T-cell (primary cell): Measurements from ENCODE around the gene KRT16. TPM values are rescaled to one million over a fixed set of nuclear protein-coding genes. Genes with fewer than 3 reads are reported as not detected.
"Not testable (repeated sequence)": the region's sequence is repeated elsewhere in the genome, so short reads cannot be mapped to it uniquely, and the experiment has no call there.

Source experiments
- ATAC-seq, 4 experiments: fragments of 200-7000 bp in 3 of 4; fragments of 150-1000 bp in 1 of 4; cut with Tn5 transposase; replicated peaks in 1 of 4; 1 replicate in 3 of 4; 2 replicates in 1 of 4; pipeline ENCODE4 v1.10.0; 2021; ENCODE audit warnings: moderate library complexity in 3 of 4, mild to moderate bottlenecking in 2 of 4, moderate number of reproducible peaks in 1 of 4
- CTCF ChIA-PET, 2 donors: fragments of 300-600 bp; sonication (Branson Sonifier 250); formaldehyde crosslinking; loops; one replicate each; lab custom pipeline; 2022; ENCODE audit warnings: antibody characterized with exemption in 2 of 2; lab: Charles Lee
- POLR2A ChIA-PET, 2 donors: fragments of 300-600 bp; sonication (Branson Sonifier 250); formaldehyde crosslinking; loops; one replicate each; lab custom pipeline; 2022; ENCODE audit warnings: antibody characterized with exemption in 2 of 2; lab: Charles Lee
- DNase-seq, 35 experiments: peaks; one replicate each; pipeline versions ENCODE4 v3.0.0 to v3.0.0-alpha.2; 2013 to 2023
- H3K27ac ChIP-seq: one replicate; pipeline ENCODE4 v1.5.1; 2013; ENCODE audit warnings: low read length
- H3K27me3 ChIP-seq, 2 experiments: replicated peaks in 1 of 2; 1 replicate in 1 of 2; 2 replicates in 1 of 2; pipeline versions ENCODE4 v1.6.1 to v1.7.0; 2013; ENCODE audit warnings: low read length in 1 of 2, mixed read lengths in 1 of 2; ENCODE audit not compliant: control insufficient read depth in 2 of 2, insufficient read depth in 2 of 2; ENCODE audit errors: extremely low read depth in 1 of 2
- H3K36me3 ChIP-seq, 2 donors: 1 replicate in 1 of 2; 2 replicates in 1 of 2; pipeline versions ENCODE4 v1.6.1 to v1.7.0; 2013; ENCODE audit warnings: low read length in 1 of 2; ENCODE audit not compliant: control insufficient read depth in 2 of 2, insufficient read depth in 1 of 2; ENCODE audit errors: extremely low read depth in 1 of 2
- H3K4me1 ChIP-seq, 2 experiments: 1 replicate in 1 of 2; 2 replicates in 1 of 2; pipeline versions ENCODE4 v1.6.1 to v1.7.0; 2013; ENCODE audit warnings: low read length in 2 of 2, mixed read lengths in 1 of 2; ENCODE audit not compliant: insufficient read depth in 2 of 2, control insufficient read depth in 1 of 2; ENCODE audit errors: extremely low read depth in 1 of 2
- H3K4me3 ChIP-seq, 2 donors: 1 replicate in 1 of 2; 2 replicates in 1 of 2; pipeline versions ENCODE4 v1.5.1 to v1.7.0; 2013; ENCODE audit warnings: mild to moderate bottlenecking in 2 of 2, low read length in 1 of 2, moderate library complexity in 1 of 2; ENCODE audit not compliant: control insufficient read depth in 1 of 2; ENCODE audit errors: extremely low read depth in 1 of 2
- H3K9me3 ChIP-seq: 2 replicates; pipeline ENCODE4 v1.7.0; 2013
- H3K27ac Mint-ChIP-seq, 2 donors: one replicate each; pipeline ENCODE4 v1.8.0; 2020 to 2021; ENCODE audit warnings: mild to moderate bottlenecking in 2 of 2, mixed read lengths in 2 of 2
- H3K27me3 Mint-ChIP-seq, 2 donors: one replicate each; pipeline ENCODE4 v1.8.0; 2021 to 2022; ENCODE audit warnings: mixed read lengths in 2 of 2
- H3K36me3 Mint-ChIP-seq: one replicate; pipeline ENCODE4 v1.8.0; 2021; ENCODE audit warnings: mixed read lengths
- H3K4me1 Mint-ChIP-seq, 3 donors: one replicate each; pipeline ENCODE4 v1.8.0; 2020 to 2022; ENCODE audit warnings: mixed read lengths in 3 of 3, mild to moderate bottlenecking in 1 of 3
- H3K4me3 Mint-ChIP-seq, 3 donors: one replicate each; pipeline ENCODE4 v1.8.0; 2020 to 2022; ENCODE audit warnings: mild to moderate bottlenecking in 3 of 3, mixed read lengths in 3 of 3, moderate library complexity in 3 of 3
- H3K9me3 Mint-ChIP-seq, 3 donors: one replicate each; pipeline ENCODE4 v1.8.0; 2020 to 2022; ENCODE audit warnings: mixed read lengths in 3 of 3
- WGBS: methylation state at CpG from one replicate; pipeline ENCODE4 v1.1.5; 2013; ENCODE audit warnings: missing lambda C conversion rate; ENCODE audit not compliant: insufficient coverage; 5-methylcytosine and 5-hydroxymethylcytosine counted together
- total RNA-seq, 35 experiments: library from RNA in 6 of 35; stranded (reverse) in 6 of 35; fragments of 120-200 nt in 1 of 35; gene quantifications; one replicate each; pipeline versions ENCODE4 v1.2.1 to v1.2.4 and lab custom pipeline; 2013 to 2026

KRT16 gene
- total RNA-seq, 5 donors from 2014 or later (not counting 1 experiment from before 2014, with no cell fraction given), result not detected

DNA sequence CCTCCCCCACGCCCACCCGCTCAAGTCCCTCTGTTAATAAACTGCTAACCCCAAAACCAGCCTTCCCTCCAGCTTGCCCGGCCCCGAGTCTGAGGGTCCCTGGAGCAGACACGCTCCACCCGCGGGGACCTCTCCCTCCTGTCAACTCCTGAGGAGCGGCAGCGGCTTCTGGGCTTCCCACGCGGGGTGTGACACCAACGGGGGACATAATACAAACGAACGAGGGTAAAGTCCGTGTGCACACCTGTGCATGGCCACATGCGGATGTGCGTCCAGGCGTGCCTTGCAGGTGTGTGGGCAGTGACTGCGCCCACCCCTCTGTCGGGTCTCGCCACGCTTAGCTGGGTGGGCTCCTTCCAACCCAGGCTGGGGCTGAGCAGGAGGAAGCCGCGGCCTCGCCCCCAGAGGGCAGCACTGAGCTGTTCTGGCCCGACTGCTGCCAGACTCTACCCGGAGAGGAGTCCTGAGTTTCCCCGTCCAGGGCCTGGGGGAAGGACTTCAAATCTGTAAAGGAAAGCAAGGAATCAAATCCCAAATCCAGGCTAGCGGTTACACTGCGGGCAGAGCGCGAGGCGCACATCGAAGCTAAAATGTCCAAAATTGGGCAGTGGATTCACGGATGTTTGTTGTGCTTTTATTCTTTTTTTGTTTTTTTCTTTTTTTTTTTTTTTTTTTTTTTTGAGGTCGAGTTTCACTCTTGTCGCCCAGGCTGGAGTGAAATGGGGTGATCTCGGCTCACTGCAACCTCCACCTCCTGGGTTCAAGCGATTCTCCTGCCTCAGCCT is 36.0 kb upstream of the KRT16 start:
- CTCF ChIA-PET, result interaction anchor here (0.5 to 4.2 kb wide), 43 partner anchors 9 to 1355 kb away, joined by 3 to 103 read pairs (median 4); no protein-coding TSS in a partner anchor
- H3K9me3 ChIP-seq, result no peaks in the 10 kb centered on the region
- Mint-ChIP-seq H3K9me3 (no peaks in the 10 kb centered on the region), H3K36me3 (no peaks in the 10 kb centered on the region), H3K27ac (peak overlapping the region in 1 of 2 donors; percentile 49), H3K4me1 (peaks cover 9 to 10% (median 9%) of the 10 kb centered on the region in 3 donors), H3K4me3 (peak overlapping the region in 2 of 3 donors; percentile 74 to 75), H3K27me3 (no peaks in the 10 kb centered on the region)
- H3K4me1 ChIP-seq, result peaks cover 2 to 16% of the 10 kb centered on the region in 2 experiments
- peak overlapping the region; percentile 55 to 76 for H3K4me3 ChIP-seq
- peak; percentile 87 to 92 (median 88) for ATAC-seq
- peak; percentile 41 to 91 (median 79) for DNase-seq
- POLR2A ChIA-PET, result interaction anchor here (0.6 kb wide), 3 partner anchors 122 to 727 kb away, joined by 3 to 6 read pairs (median 3); no protein-coding TSS in a partner anchor
- H3K27me3 ChIP-seq, result peaks cover 0 to 16% of the 10 kb centered on the region in 2 experiments
- H3K27ac ChIP-seq, result no peak overlapping the region
- 2% methylated on average over 29 of the region's 39 CpGs for WGBS
- no peaks in the 10 kb centered on the region for H3K36me3 ChIP-seq

DNA sequence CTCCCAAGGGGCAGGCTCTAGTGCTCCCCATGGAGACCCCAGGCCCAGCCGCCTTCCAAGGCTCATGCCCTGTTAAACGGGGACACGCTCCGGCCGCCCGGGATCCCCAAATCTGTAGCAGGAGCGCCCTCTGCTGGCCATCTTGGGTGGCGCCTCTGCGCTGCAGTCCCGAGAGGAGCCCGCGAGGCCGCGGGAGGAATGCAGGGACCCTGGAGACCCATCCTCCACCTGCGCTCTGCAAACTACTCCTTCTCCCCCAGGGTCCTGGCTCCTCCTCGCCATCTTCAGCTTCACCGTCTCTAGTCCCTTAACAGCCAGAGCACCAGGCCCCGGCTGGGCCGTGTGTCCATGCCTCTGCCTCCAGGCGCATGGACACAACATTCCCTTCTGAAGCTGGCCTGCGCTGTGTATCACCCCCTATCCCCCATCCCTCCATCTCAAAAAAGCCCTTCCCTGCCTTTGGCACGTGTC is 35.4 kb upstream of the KRT16 start:
- Mint-ChIP-seq H3K36me3 (no peaks in the 10 kb centered on the region), H3K9me3 (no peaks in the 10 kb centered on the region), H3K4me1 (peaks cover 9 to 10% (median 9%) of the 10 kb centered on the region in 3 donors), H3K27me3 (no peaks in the 10 kb centered on the region), H3K27ac (peak overlapping the region in 1 of 2 donors; percentile 40), H3K4me3 (peak overlapping the region in 2 of 3 donors; percentile 74 to 75)
- Histone ChIP-seq H3K4me1 (peaks cover 2 to 16% of the 10 kb centered on the region in 2 experiments), H3K27me3 (peaks cover 0 to 16% of the 10 kb centered on the region in 2 experiments), H3K36me3 (no peaks in the 10 kb centered on the region), H3K4me3 (peak overlapping the region; percentile 55 to 76), H3K27ac (no peak overlapping the region), H3K9me3 (no peaks in the 10 kb centered on the region)
- WGBS, result 2% methylated on average over 22 of the region's 22 CpGs
- ChIA-PET CTCF (interaction anchor here (0.5 to 4.2 kb wide), 22 partner anchors 8 to 1131 kb away, joined by 3 to 103 read pairs (median 6); no protein-coding TSS in a partner anchor), POLR2A (no interaction called here)
- ATAC-seq (peak; percentile 74 to 78 (median 76)), DNase-seq (peak; percentile 49 to 92 (median 82))

DNA sequence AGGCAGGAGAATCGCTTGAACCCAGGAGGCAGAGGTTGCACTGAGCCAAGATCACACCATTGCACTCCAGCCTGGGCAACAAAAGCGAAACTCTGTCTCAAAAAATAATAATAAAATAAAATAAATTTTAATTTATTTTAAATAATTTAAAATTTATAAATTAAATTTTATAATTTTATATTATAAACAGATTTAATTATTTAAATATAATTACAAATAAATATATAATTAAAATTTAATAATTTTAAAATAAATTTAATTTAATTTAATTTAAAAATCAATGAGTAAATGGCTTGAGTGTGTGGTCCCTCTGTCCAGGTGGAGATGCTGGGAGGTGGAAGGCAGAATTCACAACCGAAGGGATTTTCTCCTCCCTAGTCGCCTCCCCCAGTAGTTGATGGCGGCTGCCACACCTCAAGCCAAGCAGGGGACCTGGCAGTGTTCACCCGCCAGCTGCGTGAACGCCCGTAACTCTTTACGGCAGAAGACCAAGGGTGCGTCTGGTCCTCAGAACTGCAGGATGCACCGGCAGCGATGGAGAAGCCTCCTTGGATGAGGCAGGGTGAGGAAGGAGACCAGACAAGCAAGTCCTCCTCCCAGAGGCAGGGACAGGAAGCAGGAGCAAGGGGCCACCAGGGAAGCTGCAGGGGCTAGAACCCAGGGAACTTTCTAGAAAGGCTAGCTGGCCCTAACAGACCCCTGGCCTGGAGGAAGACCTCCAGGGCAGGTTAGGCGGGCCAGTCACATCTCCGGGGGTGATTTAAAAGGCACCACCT is 34.7 kb upstream of the KRT16 start:
- no peaks in the 10 kb centered on the region for H3K9me3 Mint-ChIP-seq
- peaks cover 2 to 16% of the 10 kb centered on the region in 2 experiments for H3K4me1 ChIP-seq
- H3K27ac ChIP-seq, result no peak overlapping the region
- ATAC-seq (no peak), DNase-seq (no peak)
- no peak overlapping the region for H3K4me3 ChIP-seq
- H3K4me1 Mint-ChIP-seq, result peaks cover 9 to 10% (median 9%) of the 10 kb centered on the region in 3 donors
- WGBS, result 75% methylated on average over 10 of the region's 15 CpGs
- no peaks in the 10 kb centered on the region for H3K9me3 ChIP-seq
- H3K36me3 ChIP-seq, result no peaks in the 10 kb centered on the region
- H3K27me3 Mint-ChIP-seq, result no peaks in the 10 kb centered on the region
- peaks cover 0 to 11% of the 10 kb centered on the region in 2 experiments for H3K27me3 ChIP-seq
- ChIA-PET CTCF (interaction anchor here (0.5 to 4.2 kb wide), 8 partner anchors 15 to 739 kb away, joined by 3 to 103 read pairs (median 16); no protein-coding TSS in a partner anchor), POLR2A (no interaction called here)
- no peak overlapping the region for H3K4me3 Mint-ChIP-seq
- no peaks in the 10 kb centered on the region for H3K36me3 Mint-ChIP-seq
- no peak overlapping the region for H3K27ac Mint-ChIP-seq

DNA sequence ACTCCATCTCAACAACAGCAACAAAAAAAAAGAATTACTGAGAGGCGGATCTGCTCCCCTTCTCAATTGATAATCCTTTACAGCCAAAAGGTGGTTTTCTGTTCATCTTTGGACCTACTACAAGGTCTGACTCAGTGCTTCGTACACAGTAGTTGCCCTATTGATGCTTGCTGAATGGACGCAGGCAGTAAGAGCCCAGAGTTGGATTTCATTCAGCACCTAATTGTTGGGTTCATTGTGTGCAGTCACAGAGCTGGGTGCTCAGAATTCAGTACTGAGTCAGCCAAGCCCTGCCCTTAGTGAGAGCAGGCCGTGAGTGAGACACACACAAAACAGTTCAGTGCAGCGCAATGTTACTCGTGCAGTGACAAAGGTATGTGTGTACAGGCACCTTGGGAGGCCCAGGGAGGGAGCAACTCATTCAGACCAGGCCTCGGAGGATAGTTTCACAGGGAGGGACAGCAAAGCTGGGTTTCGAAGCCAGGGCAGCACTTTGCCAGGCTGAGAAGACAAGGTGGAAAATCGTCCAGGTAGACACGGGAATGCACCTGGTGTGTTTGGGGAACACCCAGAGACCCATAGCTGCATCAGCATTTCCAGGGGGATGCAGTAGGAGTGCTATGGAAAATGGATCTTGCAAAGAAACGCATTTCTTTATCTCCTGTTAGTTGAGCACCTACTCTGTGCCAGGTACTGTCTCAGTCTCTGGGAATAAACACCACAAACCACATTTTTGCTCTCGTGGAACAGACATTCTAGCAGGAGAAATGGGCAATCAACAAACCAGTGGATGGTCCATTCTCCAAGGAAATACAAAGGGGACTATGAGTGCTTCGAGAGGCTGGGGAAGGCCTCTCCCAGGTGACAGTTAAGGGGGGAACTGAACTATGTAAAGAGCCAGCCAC is 29.9 kb upstream of the KRT16 start:
- Mint-ChIP-seq H3K27me3 (peaks cover 0 to 4% of the 10 kb centered on the region in 2 donors), H3K9me3 (no peaks in the 10 kb centered on the region), H3K27ac (no peak overlapping the region), H3K36me3 (no peaks in the 10 kb centered on the region), H3K4me3 (no peak overlapping the region), H3K4me1 (no peaks in the 10 kb centered on the region)
- no peaks in the 10 kb centered on the region for H3K36me3 ChIP-seq
- H3K4me3 ChIP-seq, result no peak overlapping the region
- no peaks in the 10 kb centered on the region for H3K9me3 ChIP-seq
- CTCF ChIA-PET, result no interaction called here
- POLR2A ChIA-PET, result no interaction called here
- 77% methylated on average over 12 of the region's 13 CpGs for WGBS
- peaks cover 0 to 12% of the 10 kb centered on the region in 2 experiments for H3K27me3 ChIP-seq
- ATAC-seq, result no peak
- H3K27ac ChIP-seq, result no peak overlapping the region
- no peak for DNase-seq
- H3K4me1 ChIP-seq, result peaks cover 0 to under 1% of the 10 kb centered on the region in 2 experiments

DNA sequence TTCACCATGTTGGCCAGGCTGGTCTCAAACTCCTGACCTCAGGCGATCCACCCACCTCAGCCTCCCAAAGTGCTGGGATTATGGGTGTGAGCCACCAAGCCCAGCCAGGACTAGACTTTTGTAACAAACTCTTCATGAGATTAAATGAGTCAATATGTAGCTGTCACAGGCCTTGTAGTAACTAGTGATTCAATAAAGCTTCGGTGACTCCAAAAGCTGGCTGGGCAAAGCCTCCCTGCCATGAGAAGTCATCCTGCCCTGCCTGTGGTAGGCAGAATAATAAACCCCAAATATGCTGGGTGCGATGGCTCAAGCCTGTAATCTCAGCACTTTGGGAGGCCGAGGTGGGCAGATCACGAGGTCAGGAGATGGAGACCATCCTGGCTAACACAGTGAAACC is 28.0 kb upstream of the KRT16 start:
- H3K4me1 ChIP-seq, DNase-seq, H3K36me3 ChIP-seq, H3K9me3 Mint-ChIP-seq, POLR2A ChIA-PET, H3K36me3 Mint-ChIP-seq, H3K27me3 Mint-ChIP-seq, H3K27ac ChIP-seq, H3K4me1 Mint-ChIP-seq, H3K4me3 ChIP-seq, H3K4me3 Mint-ChIP-seq, H3K27ac Mint-ChIP-seq, H3K9me3 ChIP-seq, ATAC-seq: not testable (repeated sequence)
- WGBS, result 100% methylated on average over 1 of the region's 5 CpGs
- peaks cover 0 to 11% of the 10 kb centered on the region in 2 experiments for H3K27me3 ChIP-seq
- CTCF ChIA-PET, result interaction anchor here in 1 of 2 donors (1.1 to 1.7 kb wide), 2 partner anchors 8 to 22 kb away, joined by 3 to 5 read pairs; no protein-coding TSS in a partner anchor
